K562 (cell line): Measurements from ENCODE around the gene CCR2. TPM values are rescaled to one million over a fixed set of nuclear protein-coding genes. Genes with fewer than 3 reads are reported as not detected.

ENCODE experiments used
- ASH1L ChIP-seq: fragments of 450-650 bp; IDR thresholded peaks from 2 replicates; pipeline ENCODE4 v1.6.1; 2018; ENCODE audit warnings: borderline replicate concordance, mild to moderate bottlenecking, low read depth; ENCODE audit not compliant: partially characterized antibody
- CGGBP1 ChIP-seq: fragments of 250-450 bp; sonication (Bioruptor Pico); IDR thresholded peaks from 2 replicates; pipeline ENCODE4 v1.9.0; 2021; ENCODE audit warnings: mild to moderate bottlenecking
- E2F4 ChIP-seq: sonication (generic); formaldehyde crosslinking; IDR thresholded peaks from 2 replicates; pipeline ENCODE4 v1.8.0; 2022; ENCODE audit warnings: mild to moderate bottlenecking, low read depth, missing genetic modification reagents
- E4F1 ChIP-seq: fragments of 250-450 bp; sonication (Bioruptor Pico); IDR thresholded peaks from 2 replicates; pipeline ENCODE4 v1.5.0; 2021; ENCODE audit warnings: mild to moderate bottlenecking, borderline replicate concordance
- EGR1 ChIP-seq: fragments of 450-650 bp; conservative IDR thresholded peaks from 2 replicates; pipeline ENCODE4 v1.6.1; 2017; ENCODE audit warnings: mild to moderate bottlenecking
- ETS1 ChIP-seq: conservative IDR thresholded peaks from 2 replicates; pipeline ENCODE4 v1.6.1; 2011; ENCODE audit warnings: low read depth, mild to moderate bottlenecking, low read length; ENCODE audit not compliant: control insufficient read depth
- FOXM1 ChIP-seq, 2 experiments: fragments of 450-650 bp in 1 of 2; sonication (generic) in 1 of 2; formaldehyde crosslinking in 1 of 2; IDR thresholded peaks; 2 replicates each; pipeline versions ENCODE4 v1.6.1 to v1.9.0; 2017 to 2022; ENCODE audit warnings: low read depth in 2 of 2, mild to moderate bottlenecking in 2 of 2, missing genetic modification reagents in 1 of 2, moderate library complexity in 1 of 2
- HIVEP1 ChIP-seq: fragments of 250-450 bp; sonication (Bioruptor Pico); IDR thresholded peaks from 2 replicates; pipeline ENCODE4 v1.4.0; 2020; ENCODE audit warnings: mild to moderate bottlenecking
- MAX ChIP-seq: sonication (generic); formaldehyde crosslinking; IDR thresholded peaks from 2 replicates; pipeline ENCODE4 v1.9.0; 2022; ENCODE audit warnings: mild to moderate bottlenecking, missing genetic modification reagents
- MTF1 ChIP-seq: fragments of 250-450 bp; sonication (Bioruptor Pico); IDR thresholded peaks from 2 replicates; pipeline ENCODE4 v1.9.0; 2021; ENCODE audit warnings: moderate library complexity, mild to moderate bottlenecking, inconsistent platforms, borderline replicate concordance
- NFE2L1 ChIP-seq: fragments of 450-650 bp; IDR thresholded peaks from 2 replicates; pipeline ENCODE4 v1.6.1; 2016; ENCODE audit warnings: missing genetic modification characterization, low read depth, mild to moderate bottlenecking, missing compliant biosample characterization, moderate library complexity, borderline replicate concordance
- NFIC ChIP-seq: fragments of 450-650 bp; IDR thresholded peaks from 2 replicates; pipeline ENCODE4 v1.6.1; 2017; ENCODE audit warnings: mild to moderate bottlenecking, inconsistent platforms
- NFXL1 ChIP-seq: fragments of 450-650 bp; formaldehyde crosslinking; IDR thresholded peaks from 2 replicates; pipeline ENCODE4 v1.4.0; 2021; ENCODE audit warnings: mild to moderate bottlenecking
- SMARCE1 ChIP-seq: fragments of 450-650 bp; IDR thresholded peaks from 2 replicates; pipeline ENCODE4 v1.7.1; 2016; ENCODE audit warnings: mild to moderate bottlenecking
- SNIP1 ChIP-seq: fragments of 450-650 bp; IDR thresholded peaks from 2 replicates; pipeline ENCODE4 v1.7.1; 2017; ENCODE audit warnings: low read depth, mild to moderate bottlenecking
- TRIM24 ChIP-seq, 2 experiments: fragments of 450-650 bp; IDR thresholded peaks; 2 replicates each; pipeline ENCODE4 v1.6.1; 2016
- ZC3H11A ChIP-seq: IDR thresholded peaks from 2 replicates; pipeline ENCODE4 v1.6.1; 2012; ENCODE audit warnings: low read depth, low read length, improper control_type of control experiment
- ZNF232 ChIP-seq: sonication (generic); formaldehyde crosslinking; IDR thresholded peaks from 2 replicates; pipeline ENCODE4 v1.8.0; 2022; ENCODE audit warnings: mild to moderate bottlenecking, missing genetic modification reagents
- ZNF57 ChIP-seq: fragments of 450-650 bp; formaldehyde crosslinking; IDR thresholded peaks from 2 replicates; pipeline ENCODE4 v1.4.0; 2020; ENCODE audit warnings: mild to moderate bottlenecking, moderate library complexity
- ZNF639 ChIP-seq, 2 experiments: fragments of 200-800 bp in 1 of 2; sonication (Bioruptor generic) in 1 of 2; sonication (generic) in 1 of 2; formaldehyde crosslinking in 1 of 2; IDR thresholded peaks in 1 of 2; conservative IDR thresholded peaks in 1 of 2; 2 replicates each; pipeline versions ENCODE4 v1.5.0 to v1.6.1; 2016 to 2020; ENCODE audit warnings: missing compliant biosample characterization in 1 of 2, missing genetic modification characterization in 1 of 2, missing genetic modification reagents in 1 of 2
- ZNF764 ChIP-seq: fragments of 250-450 bp; sonication (Bioruptor Pico); IDR thresholded peaks from 2 replicates; pipeline ENCODE4 v1.4.0; 2020; ENCODE audit warnings: low read depth, mild to moderate bottlenecking, moderate library complexity
- polyA plus RNA-seq, 8 experiments: library from polyadenylated mRNA; depleted of rRNA in 4 of 8; stranded (reverse) in 5 of 8; unstranded in 3 of 8; fragments of >200 nt; fragmentation: Nextera tagmentation in 2 of 8; fragmentation: Illumina TruSeq in 1 of 8; extraction: Ambion mirVana in 2 of 8; extraction: Trizol in 1 of 8; gene quantifications; 2 replicates each; pipeline versions ENCODE4 v1.2.1 to v1.2.3, GENCODE V29; 2011 to 2014; ENCODE audit warnings: inconsistent platforms in 1 of 8, missing spikeins in 1 of 8
- total RNA-seq, 7 experiments: library from RNA; depleted of rRNA in 6 of 7; stranded (reverse); fragments of >200 nt in 6 of 7; fragmentation: Illumina TruSeq in 2 of 7; extraction: Trizol in 2 of 7; gene quantifications; 2 replicates each; pipeline versions ENCODE4 v1.2.1 to v1.2.3, GENCODE V29; 2011 to 2021; ENCODE audit warnings: low replicate concordance in 1 of 7

The CCR2 gene
- total and polyA plus RNA-seq, 9 of the 15 experiments (the other 6 are each of a cell fraction or from before 2014, with no cell fraction given), result not detected

- TF ChIP-seq ETS1 (no peak), ASH1L (no peak), E2F4 (CRISPR knock-in tag) (no peak), ZNF764 (CRISPR knock-in tag) (no peak), E4F1 (CRISPR knock-in tag) (no peak), FOXM1 (IDR thresholded peaks at IDR 0.05; ENCODE audit: low read depth) (peak; percentile 68; the same call in 1 of the 2 replicates), FOXM1 (CRISPR knock-in tag; IDR thresholded peaks at IDR 0.05; ENCODE audit: low read depth) (no peak), SNIP1 (no peak), NFIC (peak; percentile 58), TRIM24 (IDR thresholded peaks at IDR 0.05) (peak; percentile 45 to 80; a peak in 2 of 4 replicates), NFXL1 (CRISPR knock-in tag) (no peak), ZNF57 (CRISPR knock-in tag) (no peak), NFE2L1 (tag) (no peak), EGR1 (peak; percentile 61), ZC3H11A (no peak), HIVEP1 (CRISPR knock-in tag) (no peak), ZNF232 (CRISPR knock-in tag) (no peak), MAX (CRISPR knock-in tag) (no peak), ZNF639 (CRISPR knock-in tag; conservative IDR thresholded peaks at IDR 0.05 in 1 of 2, IDR thresholded peaks at IDR 0.05 in 1 of 2) (peak in 1 of 2 experiments; percentile 83; a peak in 2 of 4 replicates), CGGBP1 (CRISPR knock-in tag) (no peak), MTF1 (no peak), SMARCE1 (peak; percentile 94)
These were observed 46.3 kb downstream of the CCR2 start (continued) for GRCh38 chr3:46400000-46400734.
